Central memory CD8-positive, alpha-beta T cell (primary cell): Measurements from ENCODE around the gene DLL3.

Source experiments
- ATAC-seq: fragments of 150-1000 bp; cut with Tn5 transposase; replicated peaks from 2 replicates; pipeline ENCODE4 v1.10.0; 2022; ENCODE audit warnings: mild to moderate bottlenecking, moderate FRiP score, moderate number of reproducible peaks; ENCODE audit not compliant: poor library complexity, severe bottlenecking; ENCODE audit errors: extremely low read depth
- DNase-seq, 2 donors: peaks; one replicate each; pipeline ENCODE4 v3.0.0; 2021; ENCODE audit warnings: low spot score in 2 of 2
- H3K27ac Mint-ChIP-seq: one replicate; pipeline ENCODE4 v1.8.0; 2022; ENCODE audit warnings: low read depth, mild to moderate bottlenecking, moderate library complexity, mixed read lengths
- H3K27me3 Mint-ChIP-seq: one replicate; pipeline ENCODE4 v1.8.0; 2022; ENCODE audit warnings: mixed read lengths
- H3K36me3 Mint-ChIP-seq: one replicate; pipeline ENCODE4 v1.8.0; 2022; ENCODE audit warnings: mild to moderate bottlenecking, moderate library complexity, mixed read lengths; ENCODE audit not compliant: insufficient read depth
- H3K4me1 Mint-ChIP-seq: one replicate; pipeline ENCODE4 v1.8.0; 2022; ENCODE audit warnings: mixed read lengths
- H3K4me3 Mint-ChIP-seq: one replicate; pipeline ENCODE4 v1.8.0; 2022; ENCODE audit warnings: mild to moderate bottlenecking, moderate library complexity, mixed read lengths
- H3K9me3 Mint-ChIP-seq: one replicate; pipeline ENCODE4 v1.8.0; 2022; ENCODE audit warnings: mixed read lengths

The DLL3 gene

GRCh38 chr19:39550197-39550596, 51.5 kb downstream of the DLL3 start:
- Mint-ChIP-seq H3K4me1 (no peaks in the 10 kb centered on the region), H3K4me3 (no peak overlapping the region), H3K27ac (no peak overlapping the region), H3K36me3 (no peaks in the 10 kb centered on the region), H3K9me3 (no peaks in the 10 kb centered on the region), H3K27me3 (peaks cover 16% of the 10 kb centered on the region)
- DNase-seq (no peak), ATAC-seq (no peak)

GRCh38 chr19:39553082-39553652, 54.4 kb downstream of the DLL3 start:
- H3K4me3 Mint-ChIP-seq: no peak overlapping the region
- ATAC-seq: no peak
- no peaks in the 10 kb centered on the region for H3K27me3 Mint-ChIP-seq
- H3K4me1 Mint-ChIP-seq: peaks cover 4% of the 10 kb centered on the region
- no peaks in the 10 kb centered on the region for H3K9me3 Mint-ChIP-seq
- DNase-seq: no peak
- no peak overlapping the region for H3K27ac Mint-ChIP-seq
- H3K36me3 Mint-ChIP-seq: no peaks in the 10 kb centered on the region

- no peaks in the 10 kb centered on the region for H3K27me3 Mint-ChIP-seq
- H3K4me3 Mint-ChIP-seq: no peak overlapping the region
- DNase-seq (no peak), ATAC-seq (no peak)
- no peaks in the 10 kb centered on the region for H3K9me3 Mint-ChIP-seq
- H3K27ac Mint-ChIP-seq: no peak overlapping the region
- peaks cover 15% of the 10 kb centered on the region for H3K4me1 Mint-ChIP-seq
- peaks cover 1% of the 10 kb centered on the region for H3K36me3 Mint-ChIP-seq
Measured at GRCh38 chr19:39554701-39555311, 56.1 kb downstream of the DLL3 start.

GRCh38 chr19:39555883-39556282, 57.1 kb downstream of the DLL3 start:
- ATAC-seq (no peak), DNase-seq (no peak)
- Mint-ChIP-seq H3K9me3 (no peaks in the 10 kb centered on the region), H3K27ac (no peak overlapping the region), H3K4me3 (no peak overlapping the region), H3K4me1 (peaks cover 15% of the 10 kb centered on the region), H3K27me3 (no peaks in the 10 kb centered on the region), H3K36me3 (peaks cover 1% of the 10 kb centered on the region)
